ENCODE measurements around the gene SQOR.

GRCh38 chr15:45731343-45731742 is 96.5 kb downstream of the SQOR start:
- TF ChIP-seq EZH2 (IDR thresholded peaks at IDR 0.05) (no peak), POLR2AphosphoS5 (IDR thresholded peaks at IDR 0.05; ENCODE audit: borderline replicate concordance, low read depth, low read length) (no peak)

Data from SK-N-MC (cell line).